Neural progenitor cell (in vitro differentiated cells): ENCODE results near the gene AKAP17A.

ENCODE experiments used
- CTCF ChIP-seq: fragments of 200-600 bp; sonication (generic); IDR thresholded peaks from 2 replicates; pipeline ENCODE4 v1.5.1; 2017; ENCODE audit warnings: antibody characterized with exemption, mild to moderate bottlenecking
- EZH2 ChIP-seq: fragments of 200-600 bp; sonication (generic); IDR thresholded peaks from 2 replicates; pipeline ENCODE4 v1.6.1; 2017; ENCODE audit warnings: antibody characterized with exemption, mild to moderate bottlenecking, moderate library complexity
- EZH2phosphoT487 ChIP-seq: fragments of 200-600 bp; sonication (generic); IDR thresholded peaks from 2 replicates; pipeline ENCODE4 v1.6.1; 2017; ENCODE audit warnings: antibody characterized with exemption

GRCh38 chrX:1577845-1578244 is 13.6 kb upstream of the AKAP17A start:
- TF ChIP-seq EZH2: no peak
- TF ChIP-seq CTCF: no peak
- TF ChIP-seq EZH2phosphoT487: no peak
